SIG-M5 treated with dmso at 0.1 percent for 504 hours (cell line): Measurements from ENCODE around the gene FOLR3.
"Not testable (repeated sequence)": the region's sequence is repeated elsewhere in the genome, so short reads cannot be mapped to it uniquely, and the experiment has no call there.

ENCODE experiments used
- DNase-seq: peaks from one replicate; lab custom pipeline; 2025; ENCODE audit not compliant: unreplicated experiment; lab: John Stamatoyannopoulos, UW

The FOLR3 gene

DNA sequence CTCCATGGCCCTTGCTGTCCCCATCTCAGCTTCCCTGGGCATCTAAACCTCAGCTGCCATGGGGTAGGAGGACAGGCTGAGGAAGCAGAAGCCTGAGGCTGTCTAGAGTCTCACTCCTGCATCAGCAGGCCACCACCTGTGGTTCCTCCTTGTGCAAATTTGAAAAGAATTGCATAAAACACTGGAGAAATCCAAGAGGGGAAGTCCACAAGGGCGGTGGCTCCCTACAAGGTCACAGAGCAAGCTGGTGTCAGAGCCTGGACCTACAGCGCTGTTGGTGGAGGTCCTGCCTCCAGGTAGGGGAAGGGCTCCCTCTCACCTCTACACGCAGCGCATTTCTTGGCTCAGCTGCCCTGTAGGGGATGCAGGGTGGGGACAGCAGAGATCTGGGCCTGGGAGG lies at the start of gene FOLR3:
Gene FOLR3 (plus strand): TSS at position 253 of the 400 bp plus-strand sequence. CDS start 228 bp downstream, outside the sequence.
- not testable (repeated sequence) for DNase-seq

DNA sequence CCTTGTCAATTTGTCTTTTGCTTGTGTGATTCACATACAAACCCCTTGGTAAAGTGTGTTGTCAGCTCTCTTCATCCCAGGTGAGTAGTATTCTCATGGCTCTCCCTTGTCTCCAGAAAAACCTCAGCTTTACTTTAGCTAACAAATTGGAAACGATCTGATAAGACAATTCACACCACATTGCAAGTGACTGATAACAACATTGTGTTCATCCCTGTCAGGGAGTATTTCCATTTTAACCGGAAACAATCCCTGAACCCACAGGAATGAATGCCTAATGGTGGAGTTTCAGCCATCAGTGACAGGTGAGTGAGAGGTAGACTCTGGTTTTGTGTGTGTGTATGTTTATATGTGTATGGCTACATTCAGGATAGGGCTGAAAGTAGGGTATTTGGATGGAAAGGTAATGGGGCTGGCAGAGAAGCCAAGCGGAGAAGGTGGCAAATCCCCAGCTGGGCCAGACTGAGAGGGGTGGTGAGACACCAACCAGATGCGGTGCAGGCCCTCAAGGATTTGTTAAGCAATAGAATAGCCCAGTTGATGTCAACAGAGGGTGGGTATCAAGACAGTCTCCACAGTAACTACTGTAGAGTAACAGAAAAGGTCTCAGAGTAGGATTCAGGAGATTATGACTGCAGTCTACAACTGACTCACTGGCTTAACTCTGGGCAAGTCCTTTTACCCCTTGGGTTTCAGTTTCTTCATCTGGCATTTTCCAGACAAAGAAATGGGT lies 47.3 kb upstream of the FOLR3 start:
- DNase-seq = no peak

GRCh38 chr11:72091292-72091691 lies 44.2 kb upstream of the FOLR3 start:
- peak; percentile 90 for DNase-seq

DNA sequence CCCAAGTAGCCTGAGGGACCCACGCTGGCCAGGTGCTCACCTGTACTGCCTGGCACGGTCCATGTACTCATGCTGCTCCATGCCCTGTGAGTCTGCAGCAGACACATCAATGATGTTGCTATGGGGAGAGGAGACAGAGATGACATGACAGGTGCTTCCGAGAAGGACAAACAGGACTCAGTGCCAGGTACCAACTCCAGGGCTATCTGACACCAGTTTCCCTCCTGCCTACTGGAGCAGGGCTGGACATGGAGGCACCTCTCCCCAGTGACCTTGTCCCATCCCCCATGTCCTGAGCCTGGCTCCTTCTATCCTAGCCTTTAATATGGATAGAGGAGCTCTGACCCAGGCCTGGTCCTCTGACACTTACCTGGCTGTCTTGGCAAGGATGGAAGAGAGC lies 36.8 kb upstream of the FOLR3 start:
- DNase-seq = no peak

GRCh38 chr11:72100009-72100408 lies 35.5 kb upstream of the FOLR3 start:
- no peak for DNase-seq

DNA sequence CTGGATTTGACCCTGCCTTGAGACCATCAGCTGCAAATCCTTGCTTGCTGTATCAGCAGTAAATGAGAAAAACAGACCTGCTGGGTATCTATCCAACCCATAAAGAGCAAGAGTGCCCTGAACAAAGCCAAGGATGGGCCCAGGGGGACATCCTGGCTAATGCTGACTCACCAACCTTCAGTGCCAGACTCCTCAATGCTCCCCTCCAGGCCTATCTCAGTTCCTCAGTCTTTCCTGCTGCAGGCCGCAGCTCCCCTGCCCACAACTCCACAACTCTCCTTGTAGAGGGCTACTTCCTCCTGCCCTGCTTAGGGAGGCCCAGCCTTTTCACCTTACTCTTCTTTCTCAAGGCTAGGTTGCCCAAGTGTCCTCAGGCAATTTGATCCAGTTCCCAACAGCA lies 35.1 kb upstream of the FOLR3 start:
- peak; percentile 84 for DNase-seq

DNA sequence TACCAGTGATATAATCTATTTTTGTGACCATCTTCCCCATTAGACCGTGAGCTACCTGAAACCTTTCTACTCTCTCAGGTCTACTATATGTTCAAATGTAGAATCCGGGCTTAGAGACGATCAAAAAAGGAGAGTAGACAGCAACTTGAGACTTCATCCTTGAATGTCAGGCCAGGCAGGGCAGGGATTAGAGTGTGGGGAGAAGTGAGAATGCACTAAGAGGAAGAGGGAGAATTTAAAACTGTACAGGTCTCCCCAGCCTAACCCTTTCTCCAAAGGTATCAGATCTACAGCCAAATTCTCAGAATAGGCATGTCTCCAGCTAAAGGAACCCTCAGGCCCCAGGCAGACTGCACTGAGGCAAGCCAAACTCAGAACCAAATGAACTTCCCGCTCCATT lies 33.4 kb upstream of the FOLR3 start:
- DNase-seq = peak; percentile 10

DNA sequence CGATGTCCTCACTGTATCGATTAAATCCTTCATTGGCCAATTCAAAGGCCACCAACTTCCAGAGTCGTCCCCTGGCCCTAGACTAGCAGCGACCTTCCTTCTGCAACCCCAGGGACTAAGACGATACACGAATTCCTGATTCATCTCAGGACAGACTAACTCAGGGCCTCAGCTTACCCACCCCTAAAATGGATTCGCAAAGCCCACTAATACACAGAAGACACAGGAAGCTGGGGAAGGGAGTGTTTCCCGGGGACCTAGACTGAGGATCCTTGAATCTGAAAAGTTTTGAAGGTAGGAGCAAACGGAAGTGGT lies 32.9 kb upstream of the FOLR3 start:
- DNase-seq = no peak

DNA sequence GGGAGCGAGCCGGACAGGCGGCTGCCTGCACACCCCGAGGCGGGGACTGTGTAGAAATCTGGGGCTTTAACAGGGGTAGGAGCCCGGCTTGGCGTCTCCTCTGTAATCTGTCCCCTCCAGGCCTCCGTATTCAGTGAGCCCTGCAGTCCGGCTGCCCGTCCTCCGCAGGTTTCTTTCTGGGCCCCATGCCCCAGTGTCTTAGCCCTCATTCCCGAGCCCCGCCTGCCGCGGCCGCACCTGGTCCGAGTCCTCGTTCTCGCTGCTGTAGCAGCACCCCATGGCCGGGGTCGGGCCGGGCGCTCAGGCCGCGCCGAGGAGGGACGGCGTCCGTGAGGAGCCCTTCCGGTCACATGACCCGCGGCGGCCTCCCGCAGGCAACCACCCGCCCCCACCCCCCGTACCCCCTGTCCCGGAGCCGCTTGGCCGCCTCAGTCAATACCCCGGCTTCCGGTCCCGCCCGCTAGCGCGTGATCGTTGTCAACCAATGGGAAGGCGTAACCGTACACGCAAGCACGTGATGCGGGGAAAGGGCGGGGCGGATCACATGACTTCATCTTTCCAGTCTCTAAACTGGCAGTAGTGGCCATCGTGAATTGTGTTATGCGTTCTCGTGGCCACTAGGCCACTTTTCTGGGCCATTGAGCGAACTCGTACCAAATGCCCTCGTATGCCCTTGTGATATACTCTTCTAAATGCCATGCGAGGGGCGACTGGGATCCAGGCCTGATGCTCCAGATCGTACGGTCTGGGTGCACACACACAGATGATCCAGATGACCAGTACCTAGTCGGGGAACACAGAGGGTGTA lies 32.4 kb upstream of the FOLR3 start, which contains the start of gene LAMTOR1:
Gene LAMTOR1 (minus strand): TSS at position 352 of the 808 bp plus-strand sequence. CDS start 73 bp downstream, at position 279.
- DNase-seq = peak; percentile 97

DNA sequence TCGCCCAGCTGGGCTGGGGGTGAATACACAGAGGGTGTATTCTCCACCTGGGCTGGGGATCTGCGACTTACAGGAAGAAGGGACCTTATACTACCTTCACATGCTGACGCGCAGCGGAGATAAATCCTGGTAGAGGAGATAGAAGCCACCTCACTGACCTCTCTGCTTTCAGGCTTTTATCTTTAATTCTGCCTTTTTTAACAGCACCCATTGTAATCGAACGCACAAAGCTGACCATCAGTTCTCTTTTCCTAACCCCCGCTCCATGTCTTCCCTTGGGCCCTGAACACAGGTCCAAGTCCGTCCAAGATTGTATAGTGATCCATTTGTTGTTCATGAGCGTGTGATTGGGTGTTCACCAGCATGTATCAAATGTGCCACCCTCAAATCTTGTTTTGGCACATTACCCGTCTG lies 31.8 kb upstream of the FOLR3 start:
- no peak for DNase-seq

DNA sequence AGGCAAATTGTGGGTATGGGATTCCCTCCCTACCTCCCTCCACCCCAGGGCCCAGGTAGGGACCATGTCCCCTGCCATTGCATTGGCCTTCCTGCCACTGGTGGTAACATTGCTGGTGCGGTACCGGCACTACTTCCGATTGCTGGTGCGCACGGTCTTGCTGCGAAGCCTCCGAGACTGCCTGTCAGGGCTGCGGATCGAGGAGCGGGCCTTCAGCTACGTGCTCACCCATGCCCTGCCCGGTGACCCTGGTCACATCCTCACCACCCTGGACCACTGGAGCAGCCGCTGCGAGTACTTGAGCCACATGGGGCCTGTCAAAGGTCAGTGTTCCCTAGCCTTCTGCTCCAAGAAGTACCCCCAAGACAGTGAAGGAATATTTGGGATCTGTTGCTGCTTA lies 29.6 kb upstream of the FOLR3 start, which contains the start of gene TOMT:
Gene TOMT (plus strand): TSS at position 37 of the 400 bp plus-strand sequence. CDS start 28 bp downstream, at position 65.
- DNase-seq = no peak

GRCh38 chr11:72111300-72112142 lies 24.0 kb upstream of the FOLR3 start:
- DNase-seq = no peak

DNA sequence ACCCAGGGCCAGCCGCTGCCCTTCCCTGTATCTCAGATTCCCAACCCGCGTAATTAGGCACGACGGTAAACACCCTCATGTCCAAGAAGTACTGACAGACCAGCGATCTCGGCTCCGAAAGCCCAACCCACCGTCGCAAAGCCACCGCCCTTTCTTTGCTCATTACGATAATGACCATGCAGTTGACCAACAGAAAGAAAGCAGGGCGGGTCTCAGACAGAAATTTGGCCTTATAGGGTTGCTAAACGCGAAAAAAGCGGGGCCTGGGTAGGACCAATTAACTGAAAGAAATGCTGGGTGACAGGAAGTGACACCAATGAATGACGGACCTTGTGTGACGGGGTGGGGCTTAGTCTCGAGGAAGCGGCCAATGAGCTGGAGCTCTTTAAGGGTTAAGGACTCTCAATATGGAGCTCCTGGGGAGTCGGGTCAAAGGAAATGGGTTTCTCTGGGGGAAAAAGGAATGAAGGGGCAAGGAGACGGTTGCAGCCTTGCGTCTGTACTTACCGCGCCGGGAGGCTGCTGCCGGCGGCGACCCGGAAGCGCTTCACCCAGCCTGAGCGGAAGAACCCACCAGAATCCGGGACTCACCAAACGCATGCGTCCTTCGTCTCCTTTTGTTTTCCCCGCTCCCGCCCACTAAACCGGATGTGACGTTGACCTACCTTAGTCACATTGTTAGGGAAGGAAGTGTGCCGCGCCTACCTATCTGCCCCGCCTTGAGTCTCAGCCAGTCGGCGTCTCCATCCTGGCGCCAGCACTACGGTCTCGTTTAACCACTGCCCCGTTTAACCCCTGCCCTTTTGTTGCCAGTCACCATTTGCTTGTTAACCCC lies 23.2 kb upstream of the FOLR3 start, which contains the start of gene ANAPC15:
Gene ANAPC15 (minus strand): TSS at position 553 of the 835 bp plus-strand sequence. CDS start 1,419 bp downstream, outside the sequence.
- peak; percentile 99 for DNase-seq

- no peak for DNase-seq
Observed at GRCh38 chr11:72112978-72113808, 22.3 kb upstream of the FOLR3 start.

DNA sequence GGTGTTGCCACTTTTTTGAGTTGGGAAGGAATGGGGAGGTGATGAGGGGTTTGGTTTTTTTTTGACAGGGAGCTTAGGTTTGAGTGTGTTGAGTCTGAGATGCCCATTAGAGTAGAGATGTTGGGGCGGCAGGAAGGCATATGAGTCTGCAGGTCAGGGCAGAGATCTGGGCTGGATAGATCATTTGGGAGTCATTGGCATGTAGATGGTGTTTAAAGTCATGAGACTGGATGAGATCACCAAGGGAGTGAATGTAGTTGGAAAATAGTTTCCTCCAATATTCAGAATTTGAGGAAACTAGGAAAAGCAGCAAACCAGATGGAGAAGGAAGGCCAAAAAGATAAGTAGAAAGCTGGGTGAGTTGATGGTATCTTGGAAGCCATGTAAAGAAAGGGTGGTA lies 21.0 kb upstream of the FOLR3 start:
- DNase-seq = no peak

GRCh38 chr11:72116019-72116755 lies 19.3 kb upstream of the FOLR3 start:
- DNase-seq = no peak

DNA sequence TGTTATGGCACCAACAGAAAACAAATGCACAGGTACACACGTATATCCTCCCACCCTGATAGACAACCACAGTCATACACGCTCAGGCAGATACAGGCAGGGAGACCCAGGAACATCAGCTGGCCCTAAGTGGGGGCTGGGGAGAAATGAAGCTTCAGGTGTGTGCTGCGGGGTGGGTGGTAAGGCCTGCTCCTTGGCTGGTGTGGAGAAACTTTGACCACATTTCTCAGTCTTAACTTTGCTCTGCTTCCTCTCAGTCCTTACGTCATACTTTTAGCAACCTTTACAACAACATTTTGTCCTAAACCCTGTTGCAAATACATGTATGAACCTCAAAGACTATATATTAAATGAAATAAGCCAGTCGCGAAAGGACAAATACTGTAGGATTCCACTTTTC lies 16.3 kb upstream of the FOLR3 start:
- DNase-seq = peak; percentile 8

DNA sequence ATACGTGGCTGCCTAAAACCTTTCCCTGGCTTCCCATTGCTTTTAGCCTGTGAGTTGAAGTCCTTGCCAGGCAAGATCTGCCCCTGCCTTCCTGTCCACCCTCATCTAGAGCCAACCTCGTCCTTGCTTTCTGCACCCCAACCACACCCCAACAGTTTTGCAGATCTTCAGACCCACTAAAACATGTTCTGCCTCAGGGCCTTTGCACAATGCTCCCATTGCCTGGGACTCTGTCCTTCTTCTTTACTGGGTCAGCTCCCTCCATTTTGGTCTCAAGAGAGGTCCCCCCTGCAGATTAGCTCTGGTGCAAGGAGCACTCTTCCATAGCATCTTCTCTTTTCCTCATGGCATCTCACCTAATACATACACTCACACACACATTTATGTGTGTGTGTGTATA lies 14.6 kb upstream of the FOLR3 start:
- no peak for DNase-seq

DNA sequence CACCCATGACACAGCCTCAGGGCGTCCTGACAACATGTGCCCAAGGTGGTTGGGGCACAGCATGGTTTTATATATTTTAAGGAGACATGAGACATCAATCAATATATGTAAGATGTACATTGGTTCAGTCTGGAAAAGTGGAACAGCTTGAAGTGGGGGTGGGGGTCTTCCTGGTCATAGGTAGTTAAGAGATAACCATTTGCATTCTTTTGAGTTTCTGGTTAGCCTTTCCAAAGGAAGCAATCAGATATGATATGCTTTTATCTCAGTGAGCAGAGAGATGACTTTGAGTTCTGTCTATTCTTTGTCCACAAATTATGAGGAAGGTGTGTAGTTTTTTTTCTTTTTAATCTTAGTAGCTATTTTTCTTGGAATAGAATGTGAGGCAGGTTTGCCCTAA lies 12.9 kb upstream of the FOLR3 start:
- no peak for DNase-seq
